ENCODE measurements around the gene STN1. TPM values are rescaled to one million over a fixed set of nuclear protein-coding genes. Genes with fewer than 3 reads are reported as not detected.

The STN1 gene
- polyA plus RNA-seq, 1 of the 3 experiments (the other 2 are of a cell fraction) = 22.1 TPM

DNA sequence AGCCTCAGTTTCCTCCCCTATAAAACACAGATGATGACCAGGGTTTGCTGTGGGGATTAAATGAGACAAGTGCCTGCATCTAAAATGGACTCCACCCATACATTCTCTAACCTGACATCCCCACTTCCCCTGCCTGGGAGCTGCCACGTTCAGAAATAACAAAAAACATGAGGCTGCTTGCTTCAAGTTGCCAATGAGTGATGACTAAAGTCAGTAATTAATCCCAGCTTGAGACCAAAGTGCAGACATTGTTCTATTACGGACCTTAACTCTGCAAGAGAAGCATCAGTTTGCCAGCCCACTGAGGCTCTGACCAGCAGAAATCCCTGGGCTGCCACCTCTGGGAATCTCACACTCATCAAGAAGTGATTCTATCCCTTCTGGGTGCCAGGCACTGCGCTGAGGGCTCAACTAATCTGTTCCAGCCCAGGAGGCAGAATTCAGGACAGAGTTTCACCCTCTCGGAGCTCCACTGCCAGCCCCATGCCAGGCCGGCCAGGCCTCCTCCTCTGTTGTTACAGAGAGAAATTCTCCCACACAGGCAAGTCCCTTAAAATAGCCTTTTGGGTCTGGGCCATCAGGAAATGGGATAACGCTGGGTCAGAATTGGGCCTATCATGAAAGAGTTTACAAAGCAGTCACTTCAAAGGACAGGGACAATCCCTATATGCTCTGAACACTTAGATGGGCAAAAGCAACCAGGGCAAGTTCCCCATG is 74.0 kb downstream of the STN1 start (continued):
- TF ChIP-seq, protein P1, sequence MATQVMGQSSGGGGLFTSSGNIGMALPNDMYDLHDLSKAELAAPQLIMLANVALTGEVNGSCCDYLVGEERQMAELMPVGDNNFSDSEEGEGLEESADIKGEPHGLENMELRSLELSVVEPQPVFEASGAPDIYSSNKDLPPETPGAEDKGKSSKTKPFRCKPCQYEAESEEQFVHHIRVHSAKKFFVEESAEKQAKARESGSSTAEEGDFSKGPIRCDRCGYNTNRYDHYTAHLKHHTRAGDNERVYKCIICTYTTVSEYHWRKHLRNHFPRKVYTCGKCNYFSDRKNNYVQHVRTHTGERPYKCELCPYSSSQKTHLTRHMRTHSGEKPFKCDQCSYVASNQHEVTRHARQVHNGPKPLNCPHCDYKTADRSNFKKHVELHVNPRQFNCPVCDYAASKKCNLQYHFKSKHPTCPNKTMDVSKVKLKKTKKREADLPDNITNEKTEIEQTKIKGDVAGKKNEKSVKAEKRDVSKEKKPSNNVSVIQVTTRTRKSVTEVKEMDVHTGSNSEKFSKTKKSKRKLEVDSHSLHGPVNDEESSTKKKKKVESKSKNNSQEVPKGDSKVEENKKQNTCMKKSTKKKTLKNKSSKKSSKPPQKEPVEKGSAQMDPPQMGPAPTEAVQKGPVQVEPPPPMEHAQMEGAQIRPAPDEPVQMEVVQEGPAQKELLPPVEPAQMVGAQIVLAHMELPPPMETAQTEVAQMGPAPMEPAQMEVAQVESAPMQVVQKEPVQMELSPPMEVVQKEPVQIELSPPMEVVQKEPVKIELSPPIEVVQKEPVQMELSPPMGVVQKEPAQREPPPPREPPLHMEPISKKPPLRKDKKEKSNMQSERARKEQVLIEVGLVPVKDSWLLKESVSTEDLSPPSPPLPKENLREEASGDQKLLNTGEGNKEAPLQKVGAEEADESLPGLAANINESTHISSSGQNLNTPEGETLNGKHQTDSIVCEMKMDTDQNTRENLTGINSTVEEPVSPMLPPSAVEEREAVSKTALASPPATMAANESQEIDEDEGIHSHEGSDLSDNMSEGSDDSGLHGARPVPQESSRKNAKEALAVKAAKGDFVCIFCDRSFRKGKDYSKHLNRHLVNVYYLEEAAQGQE (IDR thresholded peaks at IDR 0.05; ENCODE audit: low read depth, low read length) = no peak
- no peak for TF ChIP-seq TAF1 (IDR thresholded peaks at IDR 0.05; ENCODE audit: borderline replicate concordance, low read depth, low read length)
- TF ChIP-seq, protein P2, sequence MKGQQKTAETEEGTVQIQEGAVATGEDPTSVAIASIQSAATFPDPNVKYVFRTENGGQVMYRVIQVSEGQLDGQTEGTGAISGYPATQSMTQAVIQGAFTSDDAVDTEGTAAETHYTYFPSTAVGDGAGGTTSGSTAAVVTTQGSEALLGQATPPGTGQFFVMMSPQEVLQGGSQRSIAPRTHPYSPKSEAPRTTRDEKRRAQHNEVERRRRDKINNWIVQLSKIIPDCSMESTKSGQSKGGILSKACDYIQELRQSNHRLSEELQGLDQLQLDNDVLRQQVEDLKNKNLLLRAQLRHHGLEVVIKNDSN (IDR thresholded peaks at IDR 0.05; ENCODE audit: borderline replicate concordance, low read depth) = no peak
- TF ChIP-seq, protein P3, sequence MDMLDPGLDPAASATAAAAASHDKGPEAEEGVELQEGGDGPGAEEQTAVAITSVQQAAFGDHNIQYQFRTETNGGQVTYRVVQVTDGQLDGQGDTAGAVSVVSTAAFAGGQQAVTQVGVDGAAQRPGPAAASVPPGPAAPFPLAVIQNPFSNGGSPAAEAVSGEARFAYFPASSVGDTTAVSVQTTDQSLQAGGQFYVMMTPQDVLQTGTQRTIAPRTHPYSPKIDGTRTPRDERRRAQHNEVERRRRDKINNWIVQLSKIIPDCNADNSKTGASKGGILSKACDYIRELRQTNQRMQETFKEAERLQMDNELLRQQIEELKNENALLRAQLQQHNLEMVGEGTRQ (IDR thresholded peaks at IDR 0.05; ENCODE audit: borderline replicate concordance, low read depth, low read length) = no peak
- TF ChIP-seq TEAD4 (IDR thresholded peaks at IDR 0.05; ENCODE audit: borderline replicate concordance, insufficient read depth) = no peak
- no peak for TF ChIP-seq CHD2 (IDR thresholded peaks at IDR 0.05; ENCODE audit: low read length, partially characterized antibody)
- peak; percentile 58; the same call in 1 of the 2 replicates for TF ChIP-seq POLR2AphosphoS5 (IDR thresholded peaks at IDR 0.05; ENCODE audit: low read depth, low read length)
- peak; percentile 84 for TF ChIP-seq PBX3 (IDR thresholded peaks at IDR 0.05)
- no peak for TF ChIP-seq GABPA (IDR thresholded peaks at IDR 0.05; ENCODE audit: low read depth)
- TF ChIP-seq, protein P4, sequence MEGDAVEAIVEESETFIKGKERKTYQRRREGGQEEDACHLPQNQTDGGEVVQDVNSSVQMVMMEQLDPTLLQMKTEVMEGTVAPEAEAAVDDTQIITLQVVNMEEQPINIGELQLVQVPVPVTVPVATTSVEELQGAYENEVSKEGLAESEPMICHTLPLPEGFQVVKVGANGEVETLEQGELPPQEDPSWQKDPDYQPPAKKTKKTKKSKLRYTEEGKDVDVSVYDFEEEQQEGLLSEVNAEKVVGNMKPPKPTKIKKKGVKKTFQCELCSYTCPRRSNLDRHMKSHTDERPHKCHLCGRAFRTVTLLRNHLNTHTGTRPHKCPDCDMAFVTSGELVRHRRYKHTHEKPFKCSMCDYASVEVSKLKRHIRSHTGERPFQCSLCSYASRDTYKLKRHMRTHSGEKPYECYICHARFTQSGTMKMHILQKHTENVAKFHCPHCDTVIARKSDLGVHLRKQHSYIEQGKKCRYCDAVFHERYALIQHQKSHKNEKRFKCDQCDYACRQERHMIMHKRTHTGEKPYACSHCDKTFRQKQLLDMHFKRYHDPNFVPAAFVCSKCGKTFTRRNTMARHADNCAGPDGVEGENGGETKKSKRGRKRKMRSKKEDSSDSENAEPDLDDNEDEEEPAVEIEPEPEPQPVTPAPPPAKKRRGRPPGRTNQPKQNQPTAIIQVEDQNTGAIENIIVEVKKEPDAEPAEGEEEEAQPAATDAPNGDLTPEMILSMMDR (IDR thresholded peaks at IDR 0.05) = no peak
- no peak for TF ChIP-seq RFX5 (IDR thresholded peaks at IDR 0.05; ENCODE audit: low read length)
- TF ChIP-seq GATA2 (CRISPR knock-in tag; IDR thresholded peaks at IDR 0.05) = no peak
